ENCODE results near the gene IFT122.
"Not testable (repeated sequence)": the region's sequence is repeated elsewhere in the genome, so short reads cannot be mapped to it uniquely, and the experiment has no call there.

IFT122 gene

DNA sequence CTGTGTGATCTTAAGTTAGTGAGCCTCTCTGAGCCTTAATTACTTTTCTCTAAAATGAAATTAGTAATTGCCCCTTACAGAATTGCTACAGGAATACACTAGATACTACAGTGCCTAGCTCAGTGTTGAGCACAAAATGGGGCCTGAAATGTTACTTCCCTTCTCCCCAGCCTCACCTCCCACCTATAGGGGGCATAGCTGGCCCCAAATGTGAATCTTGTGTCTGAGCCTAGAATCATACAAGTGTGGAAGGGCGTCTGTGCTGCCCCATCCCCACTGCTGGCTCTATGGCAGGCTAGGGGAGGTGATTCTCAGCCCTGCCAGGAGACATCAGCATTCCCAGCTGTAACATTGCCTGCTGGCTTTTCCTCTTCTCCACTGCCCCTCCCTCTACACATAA lies 42.7 kb downstream of the IFT122 start:
- no peaks in the 10 kb centered on the region for H3K27me3 ChIP-seq (ENCODE audit: insufficient read depth, low read length)
- H3K79me2 ChIP-seq (ENCODE audit: insufficient read depth, low read length), result no peaks in the 10 kb centered on the region
- no peak overlapping the region for H3K9ac ChIP-seq (ENCODE audit: low read length)
- H3K27ac ChIP-seq (ENCODE audit: low read depth, low read length, poor library complexity, severe bottlenecking), result no peak overlapping the region
- TF ChIP-seq CTCF (IDR thresholded peaks at IDR 0.05; ENCODE audit: low read length) (peak; percentile 64), EZH2 (IDR thresholded peaks at IDR 0.05; ENCODE audit: borderline replicate concordance, low read length) (no peak)
- no peaks in the 10 kb centered on the region for H3F3A ChIP-seq (ENCODE audit: insufficient read depth, low read length)
- no peaks in the 10 kb centered on the region for H3K9me3 ChIP-seq (ENCODE audit: low read length)
- H3K4me3 ChIP-seq (ENCODE audit: low read depth, low read length, poor library complexity, severe bottlenecking), result no peak overlapping the region
- H3K36me3 ChIP-seq (ENCODE audit: insufficient read depth, low read length), result peaks cover 14% of the 10 kb centered on the region; the same call in 1 of the 2 replicates
- H3K4me2 ChIP-seq (ENCODE audit: low read length), result no peak overlapping the region
- H4K20me1 ChIP-seq (ENCODE audit: insufficient read depth, low read length), result no peaks in the 10 kb centered on the region
- no peaks in the 10 kb centered on the region for H3K9me2 ChIP-seq (ENCODE audit: low read depth, low read length)
- H2AFZ ChIP-seq (ENCODE audit: low read length), result no peak overlapping the region
- peaks cover 6% of the 10 kb centered on the region for H3K4me1 ChIP-seq (ENCODE audit: insufficient read depth, low read length, severe bottlenecking)

- peaks cover 6% of the 10 kb centered on the region for H3K4me1 ChIP-seq (ENCODE audit: insufficient read depth, low read length, severe bottlenecking)
- peaks cover 10% of the 10 kb centered on the region; the same call in 1 of the 2 replicates for H3K36me3 ChIP-seq (ENCODE audit: insufficient read depth, low read length)
- no peak overlapping the region for H3K9ac ChIP-seq (ENCODE audit: low read length)
- no peak overlapping the region for H3K27ac ChIP-seq (ENCODE audit: low read depth, low read length, poor library complexity, severe bottlenecking)
- H3K9me2 ChIP-seq (ENCODE audit: low read depth, low read length), result no peaks in the 10 kb centered on the region
- H2AFZ ChIP-seq (ENCODE audit: low read length), result no peak overlapping the region
- H3K79me2 ChIP-seq (ENCODE audit: insufficient read depth, low read length), result no peaks in the 10 kb centered on the region
- no peaks in the 10 kb centered on the region for H3K9me3 ChIP-seq (ENCODE audit: low read length)
- TF ChIP-seq CTCF (IDR thresholded peaks at IDR 0.05; ENCODE audit: low read length) (no peak), EZH2 (IDR thresholded peaks at IDR 0.05; ENCODE audit: borderline replicate concordance, low read length) (no peak)
- no peaks in the 10 kb centered on the region for H4K20me1 ChIP-seq (ENCODE audit: insufficient read depth, low read length)
- H3K27me3 ChIP-seq (ENCODE audit: insufficient read depth, low read length), result no peaks in the 10 kb centered on the region
- H3K4me3 ChIP-seq (ENCODE audit: low read depth, low read length, poor library complexity, severe bottlenecking), result no peak overlapping the region
- H3K4me2 ChIP-seq (ENCODE audit: low read length), result no peak overlapping the region
- H3F3A ChIP-seq (ENCODE audit: insufficient read depth, low read length), result no peaks in the 10 kb centered on the region
Observed at GRCh38 chr3:129483870-129484269, 43.8 kb downstream of the IFT122 start.

DNA sequence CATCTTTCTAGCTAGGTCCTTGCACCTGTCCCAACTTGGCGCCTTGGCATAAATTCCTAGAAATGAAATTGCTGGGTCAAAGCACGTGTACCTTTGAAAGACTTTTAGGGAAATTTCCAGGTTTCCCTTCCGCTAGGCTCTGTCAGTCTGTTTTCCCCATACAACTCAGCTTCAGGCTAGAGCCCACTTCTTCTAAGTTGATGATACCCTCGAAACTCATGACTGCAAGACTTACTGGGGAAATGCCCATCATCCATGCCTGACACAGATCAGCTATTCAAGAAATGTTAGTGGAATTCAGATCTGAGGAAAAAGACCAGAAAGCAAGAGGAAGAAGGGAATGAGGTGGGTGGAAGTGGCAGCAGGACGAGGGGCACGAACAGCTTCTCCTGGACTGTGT lies 45.1 kb downstream of the IFT122 start:
- not testable (repeated sequence) for H3K9ac ChIP-seq (ENCODE audit: low read length); H3F3A ChIP-seq (ENCODE audit: insufficient read depth, low read length); H3K27ac ChIP-seq (ENCODE audit: low read depth, low read length, poor library complexity, severe bottlenecking)

More for the DNA sequence above, 45.1 kb downstream of the IFT122 start:
- H3K9me3 ChIP-seq (ENCODE audit: low read length); H4K20me1 ChIP-seq (ENCODE audit: insufficient read depth, low read length); H3K27me3 ChIP-seq (ENCODE audit: insufficient read depth, low read length); H3K4me3 ChIP-seq (ENCODE audit: low read depth, low read length, poor library complexity, severe bottlenecking); H3K4me1 ChIP-seq (ENCODE audit: insufficient read depth, low read length, severe bottlenecking); H3K9me2 ChIP-seq (ENCODE audit: low read depth, low read length); H3K36me3 ChIP-seq (ENCODE audit: insufficient read depth, low read length); H2AFZ ChIP-seq (ENCODE audit: low read length); H3K79me2 ChIP-seq (ENCODE audit: insufficient read depth, low read length); H3K4me2 ChIP-seq (ENCODE audit: low read length): not testable (repeated sequence)
